ENCODE data around the gene SLC2A2.

SLC2A2 gene

GRCh38 chr3:171028779-171029232 lies 2.3 kb upstream of the SLC2A2 start:
- DNase-seq, result no peak

- DNase-seq, result peak in 1 of 2 donors; percentile 2
These were observed 1.7 kb upstream of the SLC2A2 start for GRCh38 chr3:171028025-171028778.

GRCh38 chr3:171023566-171023965 lies 3.0 kb downstream of the SLC2A2 start:
- DNase-seq, result no peak

- no peak for DNase-seq
These were observed 5.1 kb downstream of the SLC2A2 start for GRCh38 chr3:171021377-171021776.

GRCh38 chr3:171018156-171018935 lies 8.2 kb downstream of the SLC2A2 start:
- no peak for DNase-seq

- no peak for DNase-seq
These were observed 12.4 kb downstream of the SLC2A2 start for GRCh38 chr3:171013822-171014748.

- no peak for DNase-seq
These were observed 14.6 kb downstream of the SLC2A2 start for GRCh38 chr3:171011873-171012336.

- DNase-seq, result no peak
These were observed 15.2 kb downstream of the SLC2A2 start for GRCh38 chr3:171011109-171011872.

- no peak for DNase-seq
These were observed 19.2 kb downstream of the SLC2A2 start for GRCh38 chr3:171007316-171007715.

GRCh38 chr3:171005648-171006047 lies 20.9 kb downstream of the SLC2A2 start:
- DNase-seq, result no peak

- DNase-seq, result no peak
These were observed 24.4 kb downstream of the SLC2A2 start for GRCh38 chr3:171001957-171002694.

- DNase-seq, result no peak
These were observed 25.1 kb downstream of the SLC2A2 start for GRCh38 chr3:171001250-171001893.

GRCh38 chr3:171000281-171000680 lies 26.2 kb downstream of the SLC2A2 start:
- DNase-seq, result no peak

- DNase-seq, result no peak
These were observed 26.7 kb downstream of the SLC2A2 start for GRCh38 chr3:170999737-171000242.

GRCh38 chr3:170997961-170998913 lies 28.3 kb downstream of the SLC2A2 start:
- DNase-seq, result no peak

GRCh38 chr3:170992854-170993253 lies 33.7 kb downstream of the SLC2A2 start:
- no peak for DNase-seq

- DNase-seq, result no peak
These were observed 34.9 kb downstream of the SLC2A2 start for GRCh38 chr3:170991664-170992063.

- no peak for DNase-seq
These were observed 37.3 kb downstream of the SLC2A2 start for GRCh38 chr3:170989100-170989648.

- no peak for DNase-seq
These were observed 38.1 kb downstream of the SLC2A2 start for GRCh38 chr3:170988378-170988777.
